GM23338 (cell line): ENCODE measurements around the gene BST2. TPM values are rescaled to one million over a fixed set of nuclear protein-coding genes. Genes with fewer than 3 reads are reported as not detected.

Experiments used
- ATAC-seq: fragments of 200-7000 bp; cut with Tn5 transposase; 3 replicates; pipeline ENCODE4 v1.9.1; 2020
- DNase-seq: peaks from one replicate; pipeline ENCODE4 v3.0.0-alpha.2; 2015; ENCODE audit warnings: low spot score
- H2AFZ ChIP-seq: fragments of 200-600 bp; sonication (generic); 2 replicates; pipeline ENCODE4 v1.8.0; 2016; ENCODE audit warnings: antibody characterized with exemption, mild to moderate bottlenecking, moderate library complexity
- H3F3A ChIP-seq: fragments of 200-600 bp; sonication (generic); replicated peaks from 2 replicates; pipeline ENCODE4 v1.8.0; 2017; ENCODE audit warnings: antibody characterized with exemption, mixed run types, low read depth
- H3K27ac ChIP-seq: fragments of 200-600 bp; sonication (generic); 2 replicates; pipeline ENCODE4 v1.6.1; 2016; ENCODE audit warnings: low read depth
- H3K27me3 ChIP-seq: fragments of 200-600 bp; sonication (generic); 2 replicates; pipeline ENCODE4 v1.8.0; 2016; ENCODE audit warnings: mild to moderate bottlenecking, mixed run types, moderate library complexity; ENCODE audit not compliant: insufficient read depth
- H3K36me3 ChIP-seq: fragments of 200-600 bp; sonication (generic); 2 replicates; pipeline ENCODE4 v1.8.0; 2016; ENCODE audit warnings: mild to moderate bottlenecking; ENCODE audit not compliant: insufficient read depth
- H3K4me1 ChIP-seq: fragments of 200-600 bp; sonication (generic); 2 replicates; pipeline ENCODE4 v1.8.0; 2016; ENCODE audit warnings: mild to moderate bottlenecking, moderate library complexity; ENCODE audit not compliant: insufficient read depth
- H3K4me2 ChIP-seq: fragments of 200-600 bp; sonication (generic); 2 replicates; pipeline ENCODE4 v1.7.1; 2017; ENCODE audit warnings: mixed run types
- H3K4me3 ChIP-seq: fragments of 200-600 bp; sonication (generic); 2 replicates; pipeline ENCODE4 v1.6.1; 2016; ENCODE audit warnings: mixed run types
- H3K79me2 ChIP-seq: fragments of 200-600 bp; sonication (generic); replicated peaks from 2 replicates; pipeline ENCODE4 v1.8.0; 2017; ENCODE audit warnings: mild to moderate bottlenecking; ENCODE audit not compliant: insufficient read depth
- H3K9me2 ChIP-seq: fragments of 200-600 bp; sonication (generic); 2 replicates; pipeline ENCODE4 v1.8.0; 2017; ENCODE audit not compliant: insufficient read depth
- H4K20me1 ChIP-seq: fragments of 200-600 bp; sonication (generic); replicated peaks from 2 replicates; pipeline ENCODE4 v1.8.0; 2017; ENCODE audit warnings: mild to moderate bottlenecking; ENCODE audit not compliant: insufficient read depth
- H3K27ac Mint-ChIP-seq: 2 replicates; pipeline ENCODE4 v1.8.0; 2020; ENCODE audit warnings: inconsistent platforms, mild to moderate bottlenecking, moderate library complexity, mixed read lengths
- H3K27me3 Mint-ChIP-seq: 3 replicates; pipeline ENCODE4 v1.8.0; 2022; ENCODE audit warnings: low read depth, mild to moderate bottlenecking, moderate library complexity, mixed read lengths, inconsistent platforms; ENCODE audit not compliant: insufficient read depth, poor library complexity
- H3K36me3 Mint-ChIP-seq: 3 replicates; pipeline ENCODE4 v1.8.0; 2021; ENCODE audit warnings: low read depth, mild to moderate bottlenecking, inconsistent platforms, moderate library complexity, mixed read lengths
- H3K4me1 Mint-ChIP-seq: 3 replicates; pipeline ENCODE4 v1.8.0; 2020; ENCODE audit warnings: mild to moderate bottlenecking, inconsistent platforms, mixed read lengths
- H3K4me3 Mint-ChIP-seq: 3 replicates; pipeline ENCODE4 v1.8.0; 2021; ENCODE audit warnings: moderate library complexity, mild to moderate bottlenecking, inconsistent platforms, mixed read lengths
- H3K9me3 Mint-ChIP-seq: 3 replicates; pipeline ENCODE4 v1.8.0; 2020; ENCODE audit warnings: moderate library complexity, mild to moderate bottlenecking, inconsistent platforms, mixed read lengths
- CREB1 ChIP-seq: fragments of 250-450 bp; sonication (Bioruptor Pico); IDR thresholded peaks from 2 replicates; pipeline ENCODE4 v1.5.0; 2020; ENCODE audit warnings: low read depth, mild to moderate bottlenecking, moderate library complexity
- EZH2phosphoT487 ChIP-seq: fragments of 200-600 bp; sonication (generic); IDR thresholded peaks from one replicate; pipeline ENCODE4 v1.8.1; 2018; ENCODE audit warnings: antibody characterized with exemption; ENCODE audit not compliant: unreplicated experiment
- POLR2AphosphoS5 ChIP-seq: IDR thresholded peaks from 2 replicates; pipeline ENCODE4 v1.6.1; 2016; ENCODE audit warnings: antibody characterized with exemption, low read depth
- STAT1 ChIP-seq: IDR thresholded peaks from one replicate; pipeline ENCODE4 v1.6.1; 2016; ENCODE audit warnings: antibody characterized with exemption; ENCODE audit not compliant: unreplicated experiment
- ZNF331 ChIP-seq: fragments of 250-450 bp; sonication (Bioruptor Pico); IDR thresholded peaks from 2 replicates; pipeline ENCODE4 v1.5.0; 2020; ENCODE audit warnings: low read depth, mild to moderate bottlenecking, moderate library complexity
- polyA plus RNA-seq: library from polyadenylated mRNA; unstranded; fragments of >200 nt; fragmentation: Nextera tagmentation; extraction: Ambion mirVana; gene quantifications from 2 replicates; pipeline ENCODE4 v1.2.1, GENCODE V29; 2016
- total RNA-seq: library from RNA; depleted of rRNA; stranded (reverse); fragments of >200 nt; shearing (Covaris generic); gene quantifications from 2 replicates; pipeline ENCODE4 v1.2.3, GENCODE V29; 2014
- TF ChIP-seq, protein P1 (sequence below): IDR thresholded peaks from 2 replicates; pipeline ENCODE4 v1.6.1; 2016; ENCODE audit warnings: antibody characterized with exemption
- TF ChIP-seq, protein P2 (sequence below), 2 experiments: fragments of 200-600 bp in 1 of 2; sonication (generic) in 1 of 2; conservative IDR thresholded peaks; 2 replicates each; pipeline versions ENCODE4 v1.5.1 to v1.6.1; 2016 to 2017; ENCODE audit warnings: antibody characterized with exemption in 2 of 2, low read depth in 2 of 2, mild to moderate bottlenecking in 2 of 2, moderate library complexity in 1 of 2
- TF ChIP-seq, protein P3 (sequence below): fragments of 250-450 bp; sonication (Bioruptor Pico); IDR thresholded peaks from 2 replicates; pipeline ENCODE4 v1.5.0; 2020; ENCODE audit warnings: mild to moderate bottlenecking, moderate library complexity

Gene BST2
- total and polyA plus RNA-seq, 2 experiments from 2014 or later: 24.9 to 33.9 TPM

GRCh38 chr19:17393002-17393401, 12.4 kb downstream of the BST2 start:
- Mint-ChIP-seq H3K4me1 (peaks cover 10% of the 10 kb centered on the region), H3K9me3 (peaks cover 14% of the 10 kb centered on the region), H3K27ac (no peak overlapping the region), H3K36me3 (no peaks in the 10 kb centered on the region; the same call in 2 of the 3 replicates), H3K4me3 (no peak overlapping the region), H3K27me3 (peaks cover 14% of the 10 kb centered on the region)
- Histone ChIP-seq H3K4me3 (no peak overlapping the region), H3K4me1 (0 out of 2 replicates have a peak, but pooled peaks cover 9% of the 10 kb centered on the region), H2AFZ (no peak overlapping the region), H3F3A (peaks cover 20% of the 10 kb centered on the region), H3K4me2 (no peak overlapping the region), H3K27ac (no peak overlapping the region), H3K9me2 (no peaks in the 10 kb centered on the region), H3K79me2 (no peaks in the 10 kb centered on the region), H4K20me1 (no peaks in the 10 kb centered on the region; the same call in 1 of the 2 replicates), H3K27me3 (peaks cover 10% of the 10 kb centered on the region; the same call in 1 of the 2 replicates), H3K36me3 (no peaks in the 10 kb centered on the region)
- ATAC-seq: no peak
- no peak for DNase-seq
- TF ChIP-seq ZNF331 (CRISPR knock-in tag) (no peak), EZH2phosphoT487 (no peak), STAT1 (no peak)
- TF ChIP-seq, protein P1, sequence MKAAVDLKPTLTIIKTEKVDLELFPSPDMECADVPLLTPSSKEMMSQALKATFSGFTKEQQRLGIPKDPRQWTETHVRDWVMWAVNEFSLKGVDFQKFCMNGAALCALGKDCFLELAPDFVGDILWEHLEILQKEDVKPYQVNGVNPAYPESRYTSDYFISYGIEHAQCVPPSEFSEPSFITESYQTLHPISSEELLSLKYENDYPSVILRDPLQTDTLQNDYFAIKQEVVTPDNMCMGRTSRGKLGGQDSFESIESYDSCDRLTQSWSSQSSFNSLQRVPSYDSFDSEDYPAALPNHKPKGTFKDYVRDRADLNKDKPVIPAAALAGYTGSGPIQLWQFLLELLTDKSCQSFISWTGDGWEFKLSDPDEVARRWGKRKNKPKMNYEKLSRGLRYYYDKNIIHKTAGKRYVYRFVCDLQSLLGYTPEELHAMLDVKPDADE: no peak

DNA sequence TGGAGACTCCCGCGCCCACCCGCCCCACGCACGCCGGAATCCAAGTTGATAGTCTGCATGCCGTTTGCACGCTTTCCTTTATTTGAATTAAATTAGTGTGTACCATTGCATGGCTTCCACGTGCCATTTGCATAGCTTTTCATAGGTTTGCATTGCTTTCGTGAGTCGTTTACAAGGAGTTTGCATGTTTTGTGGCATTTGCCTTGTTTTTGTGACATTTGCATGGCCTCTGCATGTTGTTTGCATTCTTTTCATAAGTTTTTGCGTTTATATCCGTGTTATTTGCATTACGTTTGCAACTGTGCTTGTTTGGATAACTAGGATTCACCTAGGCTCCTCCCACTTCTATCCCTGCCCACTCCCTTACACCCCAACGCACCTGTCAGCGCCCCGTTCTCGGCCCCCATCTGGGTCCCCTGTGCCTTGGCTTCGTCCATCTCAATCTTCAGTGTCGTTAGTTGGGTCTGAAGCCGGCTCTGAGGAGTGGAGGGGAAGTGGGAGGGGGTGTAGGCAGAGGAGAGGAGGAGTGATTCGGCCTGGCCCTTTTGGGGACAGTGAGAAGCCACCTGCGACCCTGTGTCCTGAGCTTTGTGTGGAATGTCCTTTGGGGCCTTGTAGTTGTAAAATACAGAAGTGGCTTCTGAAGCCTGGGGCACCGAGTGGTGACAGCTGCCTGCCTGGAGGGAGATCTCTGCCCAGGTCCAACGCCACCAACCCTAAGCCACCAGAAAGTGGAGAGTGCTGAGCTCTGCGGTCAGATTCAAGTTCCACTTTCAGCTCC, 13.9 kb downstream of the BST2 start:
- no peaks in the 10 kb centered on the region for H3K79me2 ChIP-seq
- Mint-ChIP-seq H3K4me1 (peaks cover 10% of the 10 kb centered on the region), H3K27ac (peak overlapping the region; percentile 72; the same call in 1 of the 2 replicates), H3K36me3 (no peaks in the 10 kb centered on the region; the same call in 2 of the 3 replicates), H3K4me3 (peak overlapping the region; percentile 94), H3K27me3 (peaks cover 12% of the 10 kb centered on the region), H3K9me3 (peaks cover 14% of the 10 kb centered on the region)
- peaks cover 20% of the 10 kb centered on the region for H3F3A ChIP-seq
- no peaks in the 10 kb centered on the region; the same call in 1 of the 2 replicates for H4K20me1 ChIP-seq
- peak overlapping the region; percentile 97 for H2AFZ ChIP-seq
- H3K9me2 ChIP-seq: no peaks in the 10 kb centered on the region
- H3K4me1 ChIP-seq: peaks cover 9% of the 10 kb centered on the region; the same call in 1 of the 2 replicates
- H3K36me3 ChIP-seq: no peaks in the 10 kb centered on the region
- H3K27me3 ChIP-seq: peaks cover 10% of the 10 kb centered on the region; the same call in 1 of the 2 replicates
- DNase-seq (peak; percentile 49), ATAC-seq (peak; percentile 24)
- peak overlapping the region; percentile 86 for H3K4me3 ChIP-seq
- H3K27ac ChIP-seq: no peak overlapping the region
- peak overlapping the region; percentile 98 for H3K4me2 ChIP-seq
- TF ChIP-seq CREB1 (CRISPR knock-in tag): no peak
- TF ChIP-seq, protein P2, sequence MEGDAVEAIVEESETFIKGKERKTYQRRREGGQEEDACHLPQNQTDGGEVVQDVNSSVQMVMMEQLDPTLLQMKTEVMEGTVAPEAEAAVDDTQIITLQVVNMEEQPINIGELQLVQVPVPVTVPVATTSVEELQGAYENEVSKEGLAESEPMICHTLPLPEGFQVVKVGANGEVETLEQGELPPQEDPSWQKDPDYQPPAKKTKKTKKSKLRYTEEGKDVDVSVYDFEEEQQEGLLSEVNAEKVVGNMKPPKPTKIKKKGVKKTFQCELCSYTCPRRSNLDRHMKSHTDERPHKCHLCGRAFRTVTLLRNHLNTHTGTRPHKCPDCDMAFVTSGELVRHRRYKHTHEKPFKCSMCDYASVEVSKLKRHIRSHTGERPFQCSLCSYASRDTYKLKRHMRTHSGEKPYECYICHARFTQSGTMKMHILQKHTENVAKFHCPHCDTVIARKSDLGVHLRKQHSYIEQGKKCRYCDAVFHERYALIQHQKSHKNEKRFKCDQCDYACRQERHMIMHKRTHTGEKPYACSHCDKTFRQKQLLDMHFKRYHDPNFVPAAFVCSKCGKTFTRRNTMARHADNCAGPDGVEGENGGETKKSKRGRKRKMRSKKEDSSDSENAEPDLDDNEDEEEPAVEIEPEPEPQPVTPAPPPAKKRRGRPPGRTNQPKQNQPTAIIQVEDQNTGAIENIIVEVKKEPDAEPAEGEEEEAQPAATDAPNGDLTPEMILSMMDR (conservative IDR thresholded peaks at IDR 0.05; ENCODE audit: low read depth in 2 of 2): no peak
- TF ChIP-seq, protein P3, sequence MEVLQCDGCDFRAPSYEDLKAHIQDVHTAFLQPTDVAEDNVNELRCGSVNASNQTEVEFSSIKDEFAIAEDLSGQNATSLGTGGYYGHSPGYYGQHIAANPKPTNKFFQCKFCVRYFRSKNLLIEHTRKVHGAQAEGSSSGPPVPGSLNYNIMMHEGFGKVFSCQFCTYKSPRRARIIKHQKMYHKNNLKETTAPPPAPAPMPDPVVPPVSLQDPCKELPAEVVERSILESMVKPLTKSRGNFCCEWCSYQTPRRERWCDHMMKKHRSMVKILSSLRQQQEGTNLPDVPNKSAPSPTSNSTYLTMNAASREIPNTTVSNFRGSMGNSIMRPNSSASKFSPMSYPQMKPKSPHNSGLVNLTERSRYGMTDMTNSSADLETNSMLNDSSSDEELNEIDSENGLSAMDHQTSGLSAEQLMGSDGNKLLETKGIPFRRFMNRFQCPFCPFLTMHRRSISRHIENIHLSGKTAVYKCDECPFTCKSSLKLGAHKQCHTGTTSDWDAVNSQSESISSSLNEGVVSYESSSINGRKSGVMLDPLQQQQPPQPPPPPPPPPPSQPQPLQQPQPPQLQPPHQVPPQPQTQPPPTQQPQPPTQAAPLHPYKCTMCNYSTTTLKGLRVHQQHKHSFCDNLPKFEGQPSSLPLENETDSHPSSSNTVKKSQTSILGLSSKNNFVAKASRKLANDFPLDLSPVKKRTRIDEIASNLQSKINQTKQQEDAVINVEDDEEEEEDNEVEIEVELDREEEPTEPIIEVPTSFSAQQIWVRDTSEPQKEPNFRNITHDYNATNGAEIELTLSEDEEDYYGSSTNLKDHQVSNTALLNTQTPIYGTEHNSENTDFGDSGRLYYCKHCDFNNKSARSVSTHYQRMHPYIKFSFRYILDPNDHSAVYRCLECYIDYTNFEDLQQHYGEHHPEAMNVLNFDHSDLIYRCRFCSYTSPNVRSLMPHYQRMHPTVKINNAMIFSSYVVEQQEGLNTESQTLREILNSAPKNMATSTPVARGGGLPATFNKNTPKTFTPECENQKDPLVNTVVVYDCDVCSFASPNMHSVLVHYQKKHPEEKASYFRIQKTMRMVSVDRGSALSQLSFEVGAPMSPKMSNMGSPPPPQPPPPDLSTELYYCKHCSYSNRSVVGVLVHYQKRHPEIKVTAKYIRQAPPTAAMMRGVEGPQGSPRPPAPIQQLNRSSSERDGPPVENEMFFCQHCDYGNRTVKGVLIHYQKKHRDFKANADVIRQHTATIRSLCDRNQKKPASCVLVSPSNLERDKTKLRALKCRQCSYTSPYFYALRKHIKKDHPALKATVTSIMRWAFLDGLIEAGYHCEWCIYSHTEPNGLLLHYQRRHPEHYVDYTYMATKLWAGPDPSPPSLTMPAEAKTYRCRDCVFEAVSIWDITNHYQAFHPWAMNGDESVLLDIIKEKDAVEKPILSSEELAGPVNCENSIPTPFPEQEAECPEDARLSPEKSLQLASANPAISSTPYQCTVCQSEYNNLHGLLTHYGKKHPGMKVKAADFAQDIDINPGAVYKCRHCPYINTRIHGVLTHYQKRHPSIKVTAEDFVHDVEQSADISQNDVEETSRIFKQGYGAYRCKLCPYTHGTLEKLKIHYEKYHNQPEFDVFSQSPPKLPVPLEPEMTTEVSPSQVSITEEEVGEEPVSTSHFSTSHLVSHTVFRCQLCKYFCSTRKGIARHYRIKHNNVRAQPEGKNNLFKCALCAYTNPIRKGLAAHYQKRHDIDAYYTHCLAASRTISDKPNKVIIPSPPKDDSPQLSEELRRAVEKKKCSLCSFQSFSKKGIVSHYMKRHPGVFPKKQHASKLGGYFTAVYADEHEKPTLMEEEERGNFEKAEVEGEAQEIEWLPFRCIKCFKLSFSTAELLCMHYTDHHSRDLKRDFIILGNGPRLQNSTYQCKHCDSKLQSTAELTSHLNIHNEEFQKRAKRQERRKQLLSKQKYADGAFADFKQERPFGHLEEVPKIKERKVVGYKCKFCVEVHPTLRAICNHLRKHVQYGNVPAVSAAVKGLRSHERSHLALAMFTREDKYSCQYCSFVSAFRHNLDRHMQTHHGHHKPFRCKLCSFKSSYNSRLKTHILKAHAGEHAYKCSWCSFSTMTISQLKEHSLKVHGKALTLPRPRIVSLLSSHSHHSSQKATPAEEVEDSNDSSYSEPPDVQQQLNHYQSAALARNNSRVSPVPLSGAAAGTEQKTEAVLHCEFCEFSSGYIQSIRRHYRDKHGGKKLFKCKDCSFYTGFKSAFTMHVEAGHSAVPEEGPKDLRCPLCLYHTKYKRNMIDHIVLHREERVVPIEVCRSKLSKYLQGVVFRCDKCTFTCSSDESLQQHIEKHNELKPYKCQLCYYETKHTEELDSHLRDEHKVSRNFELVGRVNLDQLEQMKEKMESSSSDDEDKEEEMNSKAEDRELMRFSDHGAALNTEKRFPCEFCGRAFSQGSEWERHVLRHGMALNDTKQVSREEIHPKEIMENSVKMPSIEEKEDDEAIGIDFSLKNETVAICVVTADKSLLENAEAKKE (CRISPR knock-in tag): no peak
- TF ChIP-seq EZH2phosphoT487: no peak
- no peak for TF ChIP-seq POLR2AphosphoS5
- TF ChIP-seq STAT1: no peak
